ENCODE data around the gene PTPRR. TPM values are rescaled to one million over a fixed set of nuclear protein-coding genes. Genes with fewer than 3 reads are reported as not detected.

Gene PTPRR
- total RNA-seq, 1 donor from 2014 or later: not detected

DNA sequence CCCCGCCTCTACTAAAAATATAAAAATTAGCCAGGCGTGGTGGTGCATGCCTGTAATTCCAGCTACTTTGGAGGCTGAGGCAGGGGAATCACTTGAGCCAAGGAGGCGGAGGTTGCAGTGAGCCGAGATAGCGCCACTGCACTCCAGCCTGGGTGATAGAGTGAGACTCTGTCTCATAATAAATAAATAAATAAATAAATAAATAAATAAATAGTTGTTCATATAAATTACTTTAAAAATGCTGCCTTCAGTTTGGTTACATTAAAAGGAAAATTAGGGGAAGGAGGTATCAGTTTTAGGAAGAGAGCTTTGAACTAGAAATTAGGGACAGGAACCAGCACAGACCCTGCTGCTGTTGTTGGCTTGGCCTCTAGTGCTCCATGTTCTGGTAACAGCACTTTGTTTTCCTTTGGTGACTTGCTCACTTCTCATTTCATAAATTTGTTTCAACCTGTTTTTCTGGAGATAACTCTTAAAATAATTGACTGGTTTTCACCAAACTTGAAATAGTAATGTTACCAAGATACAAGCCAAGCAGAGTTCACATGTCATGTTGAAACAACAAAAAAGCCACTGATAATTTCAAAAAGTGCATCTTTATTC, 260.4 kb downstream of the PTPRR start:
- no peaks in the 10 kb centered on the region for H3K9me3 Mint-ChIP-seq (ENCODE audit: low read depth)
- H3K27me3 Mint-ChIP-seq (ENCODE audit: low read depth): no peaks in the 10 kb centered on the region
- TF ChIP-seq, protein P1, sequence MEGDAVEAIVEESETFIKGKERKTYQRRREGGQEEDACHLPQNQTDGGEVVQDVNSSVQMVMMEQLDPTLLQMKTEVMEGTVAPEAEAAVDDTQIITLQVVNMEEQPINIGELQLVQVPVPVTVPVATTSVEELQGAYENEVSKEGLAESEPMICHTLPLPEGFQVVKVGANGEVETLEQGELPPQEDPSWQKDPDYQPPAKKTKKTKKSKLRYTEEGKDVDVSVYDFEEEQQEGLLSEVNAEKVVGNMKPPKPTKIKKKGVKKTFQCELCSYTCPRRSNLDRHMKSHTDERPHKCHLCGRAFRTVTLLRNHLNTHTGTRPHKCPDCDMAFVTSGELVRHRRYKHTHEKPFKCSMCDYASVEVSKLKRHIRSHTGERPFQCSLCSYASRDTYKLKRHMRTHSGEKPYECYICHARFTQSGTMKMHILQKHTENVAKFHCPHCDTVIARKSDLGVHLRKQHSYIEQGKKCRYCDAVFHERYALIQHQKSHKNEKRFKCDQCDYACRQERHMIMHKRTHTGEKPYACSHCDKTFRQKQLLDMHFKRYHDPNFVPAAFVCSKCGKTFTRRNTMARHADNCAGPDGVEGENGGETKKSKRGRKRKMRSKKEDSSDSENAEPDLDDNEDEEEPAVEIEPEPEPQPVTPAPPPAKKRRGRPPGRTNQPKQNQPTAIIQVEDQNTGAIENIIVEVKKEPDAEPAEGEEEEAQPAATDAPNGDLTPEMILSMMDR (IDR thresholded peaks at IDR 0.05): no peak
- peaks cover 28% of the 10 kb centered on the region for H3K4me1 Mint-ChIP-seq (ENCODE audit: low read depth)
- DNase-seq (ENCODE audit: low spot score): no peak
- H3K27ac Mint-ChIP-seq (ENCODE audit: unreplicated experiment): no peak overlapping the region
- H3K36me3 Mint-ChIP-seq (ENCODE audit: low read depth): no peaks in the 10 kb centered on the region
- no peak overlapping the region for H3K4me3 Mint-ChIP-seq (ENCODE audit: unreplicated experiment)

DNA sequence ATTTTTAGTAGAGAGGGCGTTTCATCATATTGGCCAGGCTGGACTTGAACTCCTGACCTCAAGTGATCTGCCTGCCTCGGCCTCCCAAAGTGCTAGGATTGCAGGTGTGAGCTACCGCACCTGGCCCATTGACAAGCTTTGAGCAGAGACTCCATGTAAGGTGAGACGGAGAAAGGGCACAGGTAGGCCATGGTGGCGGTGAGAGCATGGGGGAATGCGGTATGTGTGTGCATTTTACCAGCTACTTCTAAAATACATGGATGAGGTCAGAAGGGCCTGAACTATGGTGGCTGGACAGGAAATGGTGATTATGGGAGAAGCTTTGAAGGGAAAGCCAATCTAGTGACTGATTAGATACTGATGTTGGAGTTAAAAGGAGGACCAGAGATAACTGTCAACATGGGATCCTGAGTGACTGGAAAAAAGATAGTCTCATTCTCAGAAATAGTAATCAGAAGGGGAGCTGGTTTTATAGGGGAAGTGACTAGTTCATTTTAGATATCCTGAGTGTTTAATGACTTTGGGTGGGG, 261.4 kb downstream of the PTPRR start:
- H3K4me1 Mint-ChIP-seq (ENCODE audit: low read depth): peaks cover 21% of the 10 kb centered on the region
- DNase-seq (ENCODE audit: low spot score): no peak
- H3K27ac Mint-ChIP-seq (ENCODE audit: unreplicated experiment): no peak overlapping the region
- TF ChIP-seq, protein P1 (IDR thresholded peaks at IDR 0.05): no peak
- H3K27me3 Mint-ChIP-seq (ENCODE audit: low read depth): no peaks in the 10 kb centered on the region
- H3K9me3 Mint-ChIP-seq (ENCODE audit: low read depth): no peaks in the 10 kb centered on the region
- H3K4me3 Mint-ChIP-seq (ENCODE audit: unreplicated experiment): no peak overlapping the region
- no peaks in the 10 kb centered on the region for H3K36me3 Mint-ChIP-seq (ENCODE audit: low read depth)

DNA sequence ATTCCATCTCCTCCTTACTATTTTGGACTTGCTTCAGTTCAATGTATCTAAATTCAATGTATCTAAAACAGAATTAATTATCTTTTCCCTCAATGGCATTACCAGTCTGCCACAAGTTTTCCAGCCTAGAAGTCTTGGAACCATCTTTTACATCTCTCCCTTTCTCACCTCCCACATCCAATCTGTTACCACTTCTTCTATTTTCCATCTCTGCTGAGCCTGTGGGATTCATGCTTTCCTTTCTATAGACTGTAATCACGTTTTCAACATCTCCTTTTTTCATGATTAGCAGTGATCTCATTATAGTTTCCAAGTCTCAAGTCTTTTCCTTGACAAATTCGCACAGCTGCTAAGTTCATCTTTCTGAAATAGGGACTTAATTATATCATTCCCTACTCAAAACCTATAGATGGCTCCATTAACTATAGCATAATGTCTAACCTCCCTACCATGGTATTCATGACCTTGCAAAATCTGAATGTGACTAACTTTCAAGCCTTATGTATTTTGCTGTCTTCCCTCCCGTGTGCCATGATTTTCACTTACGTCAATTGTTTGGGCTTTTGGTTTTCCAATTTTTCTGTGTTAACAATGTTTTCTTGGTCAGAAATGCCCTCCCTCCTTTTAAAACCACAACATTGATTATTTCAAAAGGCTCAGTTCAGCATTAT, 262.8 kb downstream of the PTPRR start:
- H3K27me3 Mint-ChIP-seq (ENCODE audit: low read depth): no peaks in the 10 kb centered on the region
- H3K4me3 Mint-ChIP-seq (ENCODE audit: unreplicated experiment): no peak overlapping the region
- peaks cover 20% of the 10 kb centered on the region for H3K4me1 Mint-ChIP-seq (ENCODE audit: low read depth)
- no peak overlapping the region for H3K27ac Mint-ChIP-seq (ENCODE audit: unreplicated experiment)
- TF ChIP-seq, protein P1 (IDR thresholded peaks at IDR 0.05): no peak
- no peaks in the 10 kb centered on the region for H3K9me3 Mint-ChIP-seq (ENCODE audit: low read depth)
- no peaks in the 10 kb centered on the region for H3K36me3 Mint-ChIP-seq (ENCODE audit: low read depth)
- no peak for DNase-seq (ENCODE audit: low spot score)

DNA sequence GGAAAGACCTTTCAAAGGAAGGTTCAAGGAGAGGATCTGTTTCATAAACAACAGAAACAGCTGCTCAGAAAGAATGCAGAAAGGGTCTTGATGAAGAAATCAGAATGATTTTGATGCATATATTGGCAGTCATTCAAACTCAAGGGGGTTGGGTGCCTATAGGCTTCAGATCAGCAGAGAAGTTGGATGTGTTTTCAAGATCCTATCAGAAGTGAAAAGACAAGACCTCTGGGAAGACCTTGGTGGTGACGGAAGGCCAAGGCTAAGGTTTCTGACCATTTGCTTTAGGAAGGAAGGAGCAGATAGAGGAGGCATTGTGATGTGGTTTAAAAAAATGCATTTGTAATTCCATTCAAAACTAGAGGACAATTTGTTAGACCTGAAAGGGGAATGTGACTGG, 268.1 kb downstream of the PTPRR start:
- H3K4me1 Mint-ChIP-seq (ENCODE audit: low read depth): peaks cover 25% of the 10 kb centered on the region
- H3K36me3 Mint-ChIP-seq (ENCODE audit: low read depth): no peaks in the 10 kb centered on the region
- no peaks in the 10 kb centered on the region for H3K27me3 Mint-ChIP-seq (ENCODE audit: low read depth)
- no peaks in the 10 kb centered on the region for H3K9me3 Mint-ChIP-seq (ENCODE audit: low read depth)
- H3K27ac Mint-ChIP-seq (ENCODE audit: unreplicated experiment): no peak overlapping the region
- no peak for DNase-seq (ENCODE audit: low spot score)
- TF ChIP-seq, protein P1 (IDR thresholded peaks at IDR 0.05): no peak
- no peak overlapping the region for H3K4me3 Mint-ChIP-seq (ENCODE audit: unreplicated experiment)

DNA sequence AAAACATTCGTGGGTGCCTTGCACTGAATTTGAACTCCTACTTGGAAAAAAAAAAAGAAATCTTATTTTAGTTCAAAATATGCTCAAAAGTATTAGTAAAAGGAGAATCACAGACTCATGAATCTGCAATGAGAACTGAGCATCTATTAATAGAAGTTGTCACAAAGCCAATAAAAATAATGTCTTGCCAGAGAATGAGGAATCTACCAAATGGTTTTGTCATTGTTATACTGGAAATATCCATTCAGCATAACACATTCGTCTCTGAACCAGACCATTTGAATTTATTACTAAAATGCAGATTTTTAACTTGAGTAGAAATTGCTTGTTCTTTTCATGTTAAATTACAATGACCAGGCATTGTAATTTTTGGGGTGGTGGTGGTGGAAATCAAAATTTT, 271.7 kb downstream of the PTPRR start:
- Mint-ChIP-seq H3K27ac (ENCODE audit: unreplicated experiment) (peak overlapping the region; percentile 64), H3K4me1 (ENCODE audit: low read depth) (peaks cover 54% of the 10 kb centered on the region), H3K27me3 (ENCODE audit: low read depth) (no peaks in the 10 kb centered on the region), H3K36me3 (ENCODE audit: low read depth) (no peaks in the 10 kb centered on the region), H3K9me3 (ENCODE audit: low read depth) (no peaks in the 10 kb centered on the region), H3K4me3 (ENCODE audit: unreplicated experiment) (no peak overlapping the region)
- DNase-seq (ENCODE audit: low spot score): no peak
- TF ChIP-seq, protein P1 (IDR thresholded peaks at IDR 0.05): no peak

All from chondrocyte (in vitro differentiated cells).